Nucleus accumbens (tissue), 56 donors: ENCODE results near the gene KDM3B.
A peak's percentile ranks its signal among the peaks of the same experiment; 100 is the strongest.
"Not testable (repeated sequence)": the region's sequence is repeated elsewhere in the genome, so short reads cannot be mapped to it uniquely, and the experiment has no call there.

Experiments used
- DNase-seq, 56 donors: peaks; one replicate each; lab custom pipeline; 2025; lab: John Stamatoyannopoulos, UW

The KDM3B gene

DNA sequence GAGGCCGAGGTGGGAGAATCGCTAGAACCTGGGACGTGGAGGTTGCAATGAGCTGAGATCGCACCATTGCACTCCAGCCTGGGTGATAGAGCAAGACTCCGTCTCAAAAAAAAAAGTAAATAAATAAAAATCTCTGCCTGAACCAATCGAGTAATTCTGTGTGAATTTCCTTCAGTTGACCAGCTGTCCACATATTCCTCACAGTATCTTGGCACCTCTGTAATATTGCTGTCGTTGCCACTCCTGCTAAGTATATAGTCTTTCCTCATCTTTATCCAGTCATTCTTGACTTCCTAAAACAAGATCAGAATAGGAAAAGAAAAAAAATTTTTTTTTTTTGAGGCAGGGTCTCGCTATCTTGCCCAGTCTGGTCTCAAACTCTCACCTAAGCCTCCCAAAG lies 29.9 kb downstream of the KDM3B start:
- DNase-seq, result no peak

DNA sequence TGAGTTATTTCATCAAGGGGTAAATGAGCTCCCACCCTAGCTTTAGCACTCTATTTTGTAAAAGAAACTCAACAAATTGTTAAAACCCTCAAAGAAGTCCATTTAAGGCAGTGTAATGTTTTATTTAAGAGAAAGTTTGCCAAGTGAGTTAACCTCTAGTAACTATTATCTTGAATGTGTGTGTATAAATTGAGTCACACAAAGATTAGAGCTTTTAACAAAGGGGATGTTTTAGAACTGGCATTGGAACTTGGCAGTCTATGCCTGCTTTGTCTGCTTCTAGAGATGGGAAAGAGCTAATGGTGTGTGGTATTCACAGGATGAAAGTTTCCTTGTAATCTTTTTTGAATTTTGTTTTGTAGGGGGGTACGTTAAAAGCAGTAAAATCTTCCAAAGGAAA lies 33.2 kb downstream of the KDM3B start:
- DNase-seq, result no peak

DNA sequence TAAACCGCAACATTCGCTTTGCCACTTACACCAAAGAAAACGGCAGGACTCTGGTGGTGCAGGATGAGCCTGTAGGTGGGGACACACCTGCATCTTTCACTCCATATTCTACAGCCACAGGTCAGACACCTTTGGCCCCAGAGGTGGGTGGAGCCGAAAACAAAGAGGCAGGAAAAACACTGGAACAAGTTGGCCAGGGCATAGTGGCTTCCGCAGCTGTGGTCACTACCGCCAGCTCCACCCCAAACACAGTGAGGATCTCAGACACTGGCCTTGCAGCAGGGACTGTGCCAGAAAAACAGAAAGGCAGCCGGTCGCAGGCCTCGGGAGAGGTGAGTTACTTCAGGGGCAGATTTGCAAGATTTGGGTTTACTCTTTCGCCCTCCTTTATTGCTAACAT lies 33.8 kb downstream of the KDM3B start:
- DNase-seq, result peak in 18 of 56 donors; percentile 1 to 34 (median 14)

DNA sequence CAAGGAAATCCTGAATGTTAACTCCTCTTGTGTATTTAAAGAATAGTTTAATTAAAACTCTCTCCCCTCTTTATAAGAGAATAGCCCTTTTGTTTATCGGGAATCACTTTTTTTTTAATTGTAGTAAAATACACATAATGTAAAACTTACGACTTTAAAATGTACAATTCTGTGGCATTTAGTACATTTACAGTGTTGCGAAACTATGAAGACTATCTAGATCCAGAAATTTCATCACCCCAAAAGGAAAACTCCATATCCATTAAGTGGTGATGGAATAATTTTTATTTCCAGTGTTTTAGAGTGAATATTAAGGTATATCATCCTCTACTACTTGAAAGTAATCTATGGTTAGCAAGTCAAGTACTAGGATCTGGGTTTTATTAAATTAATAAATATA lies 36.8 kb downstream of the KDM3B start:
- no peak for DNase-seq

DNA sequence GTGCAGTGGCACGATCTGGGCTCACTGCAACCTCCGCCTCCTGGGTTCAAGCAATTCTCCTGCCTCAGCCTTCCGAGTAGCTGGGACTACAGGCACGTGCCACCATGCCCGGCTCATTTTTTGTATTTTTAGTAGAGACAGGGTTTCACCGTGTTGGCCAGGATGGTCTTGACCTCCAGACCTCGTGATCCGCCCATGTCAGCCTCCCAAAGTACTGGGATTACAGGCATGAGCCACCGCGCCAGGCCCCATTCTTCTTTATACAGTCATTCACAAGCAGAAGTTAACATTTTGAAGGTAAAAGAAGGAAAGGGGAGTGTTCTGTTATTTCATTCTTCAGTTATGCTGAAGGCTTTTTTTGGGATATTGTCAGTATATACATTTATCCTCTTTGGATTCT lies 37.4 kb downstream of the KDM3B start:
- DNase-seq, result not testable (repeated sequence)

DNA sequence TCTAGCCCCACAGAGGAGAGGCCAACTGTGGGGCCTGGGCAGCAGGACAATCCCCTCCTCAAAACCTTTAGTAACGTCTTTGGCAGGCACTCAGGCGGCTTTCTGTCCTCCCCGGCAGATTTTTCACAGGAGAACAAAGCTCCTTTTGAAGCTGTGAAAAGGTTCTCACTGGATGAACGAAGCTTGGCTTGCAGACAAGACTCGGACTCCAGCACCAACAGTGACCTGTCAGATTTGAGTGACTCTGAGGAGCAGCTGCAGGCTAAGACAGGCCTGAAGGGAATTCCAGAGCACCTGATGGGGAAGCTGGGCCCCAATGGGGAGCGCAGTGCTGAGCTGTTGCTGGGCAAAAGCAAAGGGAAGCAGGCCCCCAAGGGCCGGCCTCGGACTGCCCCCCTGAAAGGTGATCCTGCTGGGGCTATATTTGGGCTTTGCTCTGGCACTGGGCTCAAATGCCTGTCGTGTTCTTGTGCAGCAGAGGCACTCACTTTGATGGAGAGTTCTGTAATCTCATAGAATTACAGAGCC lies 39.4 kb downstream of the KDM3B start:
- DNase-seq, result peak in 54 of 56 donors; percentile 10 to 82 (median 54)

DNA sequence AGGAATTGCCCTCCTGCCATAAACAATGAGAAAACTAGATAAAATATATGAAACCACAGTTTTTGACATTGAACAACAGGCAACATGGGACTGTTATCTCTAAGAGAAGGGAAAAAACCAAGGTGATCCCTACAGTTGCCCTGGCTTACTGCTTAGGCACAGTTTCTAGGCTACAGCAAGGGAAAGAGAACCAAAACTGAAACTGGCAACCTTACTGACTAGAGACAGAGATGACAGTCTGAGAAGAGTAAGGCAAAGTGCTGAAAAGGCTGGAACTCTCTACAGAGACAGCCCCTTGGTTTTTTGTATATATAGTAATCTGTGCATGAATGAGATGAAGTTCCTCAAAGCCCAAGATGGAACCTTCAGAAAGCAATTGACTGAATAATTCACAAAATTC lies 50.2 kb downstream of the KDM3B start:
- DNase-seq, result no peak

DNA sequence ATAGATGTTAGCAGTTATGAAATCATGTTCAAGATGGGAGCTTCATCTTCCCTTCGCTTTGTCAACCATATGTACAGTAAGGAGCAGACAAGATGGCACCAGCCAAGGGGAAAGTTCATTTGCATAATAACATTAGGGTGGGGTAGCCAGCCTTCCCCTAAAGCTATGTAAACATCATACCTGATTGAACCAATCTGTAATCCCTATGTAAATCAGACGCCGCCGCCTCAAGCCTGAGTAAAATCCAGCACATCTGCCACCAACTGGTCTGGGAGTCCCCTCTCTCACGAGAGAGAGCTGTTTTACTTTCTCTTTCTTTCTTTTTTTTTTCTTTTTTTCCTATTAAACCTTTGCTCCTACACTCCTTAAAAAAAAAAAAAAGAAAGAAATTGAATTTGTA lies 55.5 kb downstream of the KDM3B start:
- DNase-seq, result no peak

DNA sequence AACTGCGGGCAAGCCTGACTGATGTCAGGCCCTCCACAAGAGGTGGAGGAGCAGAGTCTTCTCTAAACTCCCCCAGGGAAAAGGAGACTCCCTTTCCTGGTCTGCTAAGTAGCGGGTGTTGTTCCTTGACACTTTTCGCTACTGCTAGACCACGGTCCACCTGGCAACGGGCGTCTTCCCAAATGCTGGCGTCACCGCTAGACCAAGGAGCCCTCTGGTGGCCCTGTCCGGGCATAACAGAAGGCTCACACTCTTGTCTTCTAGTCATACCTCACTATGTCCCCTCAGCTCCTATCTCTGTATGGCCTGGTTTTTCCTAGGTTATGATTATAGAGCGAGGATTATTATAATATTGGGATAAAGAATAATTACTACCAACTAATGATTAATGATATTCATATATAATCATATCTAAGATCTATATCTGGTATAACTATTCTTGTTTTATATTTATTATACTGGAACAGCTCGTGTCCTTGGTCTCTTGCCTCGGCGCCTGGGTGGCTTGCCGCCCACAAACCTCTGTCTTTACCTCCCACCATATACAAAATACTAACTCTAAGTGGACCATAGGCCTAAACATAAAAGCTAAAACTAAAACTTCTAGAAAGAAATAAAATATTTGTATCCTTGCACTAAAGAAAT lies 58.6 kb downstream of the KDM3B start:
- peak in 35 of 56 donors; percentile 1 to 69 (median 11) for DNase-seq

DNA sequence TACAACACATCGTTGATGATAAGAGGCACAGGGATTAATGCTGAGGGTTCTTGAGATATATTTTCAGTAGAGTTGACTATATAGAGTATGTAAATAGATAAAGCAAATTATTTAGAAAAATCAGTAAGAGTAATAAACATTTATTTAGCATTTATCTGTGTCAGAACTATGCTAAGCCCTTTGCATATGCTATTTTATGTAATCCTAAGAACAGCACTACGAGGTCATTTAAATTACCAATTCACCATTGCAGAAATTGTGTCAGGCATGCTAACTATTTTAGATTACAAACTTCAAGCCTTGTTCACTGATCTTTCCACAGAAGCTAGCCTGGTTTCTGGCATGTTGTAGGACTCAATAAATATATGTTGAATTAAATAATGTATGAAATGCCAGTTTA lies 66.0 kb downstream of the KDM3B start:
- no peak for DNase-seq

DNA sequence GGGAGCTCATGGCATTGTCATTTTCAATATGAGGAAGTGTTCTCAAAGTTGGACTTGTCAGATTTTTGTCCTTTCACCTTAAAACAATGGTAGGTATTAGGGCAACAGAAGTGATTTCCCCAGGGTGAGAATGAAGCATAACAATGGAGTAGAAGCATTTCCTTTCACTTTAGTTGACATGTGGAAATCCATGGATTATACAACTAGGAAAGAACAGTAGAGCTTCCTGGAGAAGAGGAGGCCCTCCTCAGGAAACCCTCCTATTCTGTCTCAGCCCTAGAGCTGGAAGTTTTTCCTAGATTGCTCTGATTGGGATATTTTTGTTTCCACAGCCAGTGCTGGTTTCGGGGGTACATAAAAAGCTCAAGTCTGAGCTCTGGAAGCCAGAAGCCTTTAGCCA lies 72.6 kb downstream of the KDM3B start:
- DNase-seq, result no peak

DNA sequence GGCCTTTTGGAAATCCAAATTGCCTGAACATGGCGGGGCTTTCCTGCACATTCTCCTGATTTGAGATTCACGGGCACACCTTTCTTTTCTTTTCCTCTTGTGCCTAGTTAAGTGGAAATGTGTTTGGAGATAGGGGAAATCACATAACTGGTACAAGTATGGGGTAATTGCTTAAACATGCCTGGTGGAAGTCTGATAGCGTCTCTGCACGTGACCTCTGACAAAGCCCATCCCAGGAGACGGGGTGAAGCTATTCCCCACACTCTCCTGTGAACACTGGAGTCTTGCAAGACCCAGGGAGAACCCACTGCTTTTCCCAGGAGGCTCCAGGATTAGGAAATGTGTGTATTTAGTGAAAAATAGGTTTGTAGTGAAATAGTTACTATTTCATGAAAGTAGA lies 83.5 kb downstream of the KDM3B start:
- DNase-seq, result no peak

DNA sequence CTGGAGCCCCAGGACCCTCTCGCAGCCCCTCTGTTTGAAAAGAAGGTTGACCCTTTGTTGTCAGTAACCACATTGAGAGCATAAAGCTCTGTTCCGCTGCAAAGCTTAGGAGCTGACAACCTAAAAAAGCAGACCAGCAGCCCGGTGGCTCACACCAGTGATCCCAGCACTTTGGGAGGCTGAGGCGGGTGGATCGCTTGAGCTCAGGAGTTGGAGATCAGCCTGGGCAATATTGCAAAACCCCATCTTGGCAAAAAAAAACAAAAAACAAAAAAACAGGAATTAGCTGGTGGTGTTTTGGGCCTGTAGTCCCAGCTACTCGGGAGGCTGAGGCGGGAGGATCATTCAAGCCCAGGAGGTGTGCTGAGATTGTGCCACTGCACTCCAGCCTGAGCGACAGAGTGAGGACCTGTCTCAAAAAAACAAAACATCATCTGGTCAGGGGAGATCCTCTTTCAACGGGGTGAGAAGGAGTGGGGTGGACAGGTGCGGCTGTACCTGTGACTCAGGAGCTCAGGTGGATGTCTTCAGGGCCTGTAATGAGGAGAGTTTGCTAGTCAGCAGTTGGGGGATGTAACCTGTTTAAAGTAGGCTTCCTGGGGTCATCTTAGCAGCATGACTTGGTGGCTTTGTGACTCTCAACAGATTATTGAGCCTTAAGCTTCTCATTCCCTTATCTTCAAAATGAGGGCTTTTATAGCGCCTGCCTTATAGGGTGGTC lies 85.7 kb downstream of the KDM3B start:
- DNase-seq, result no peak

DNA sequence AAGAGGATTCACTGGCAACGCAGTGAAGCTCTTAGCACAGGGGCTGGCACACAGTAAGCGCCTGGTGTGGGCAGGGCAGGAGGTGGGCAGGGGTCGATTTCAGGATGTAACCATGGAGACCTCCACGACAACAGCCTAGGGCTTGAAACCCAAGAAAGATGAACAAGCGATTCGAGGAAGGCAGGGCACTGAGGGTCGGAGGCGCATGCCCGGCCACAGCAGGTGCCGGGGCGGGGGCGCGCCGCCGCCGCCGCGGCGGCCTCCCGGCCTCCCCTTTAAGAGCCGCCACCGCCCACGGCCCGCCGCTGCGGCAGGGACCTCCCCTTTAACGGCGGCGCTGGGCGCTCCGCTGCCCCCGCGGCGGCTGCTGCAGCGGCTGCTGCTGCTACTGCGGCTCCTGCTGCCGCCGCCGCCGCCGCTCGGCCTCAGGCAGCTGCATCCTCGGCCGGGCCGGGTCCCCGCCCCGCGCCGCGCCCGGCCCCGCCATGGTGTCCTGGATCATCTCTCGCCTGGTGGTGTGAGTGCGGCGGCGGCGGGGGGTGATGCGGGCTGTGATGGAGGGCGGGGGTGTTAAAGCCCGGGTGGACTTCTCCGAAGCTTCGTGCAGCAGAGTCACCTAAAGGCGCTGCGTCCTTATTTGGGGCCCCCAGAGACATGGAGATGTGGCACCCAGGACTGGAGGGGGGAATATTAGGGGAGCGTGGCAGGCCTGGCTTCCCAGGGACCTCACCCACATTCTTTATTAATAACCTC lies 86.4 kb downstream of the KDM3B start, which contains the start of gene REEP2:
Gene REEP2, plus strand, starts transcription at position 334 of the 753 bp plus-strand sequence. Its CDS starts 152 bp downstream, at position 486.
- peak in 25 of 56 donors; percentile 18 to 77 (median 46) for DNase-seq

DNA sequence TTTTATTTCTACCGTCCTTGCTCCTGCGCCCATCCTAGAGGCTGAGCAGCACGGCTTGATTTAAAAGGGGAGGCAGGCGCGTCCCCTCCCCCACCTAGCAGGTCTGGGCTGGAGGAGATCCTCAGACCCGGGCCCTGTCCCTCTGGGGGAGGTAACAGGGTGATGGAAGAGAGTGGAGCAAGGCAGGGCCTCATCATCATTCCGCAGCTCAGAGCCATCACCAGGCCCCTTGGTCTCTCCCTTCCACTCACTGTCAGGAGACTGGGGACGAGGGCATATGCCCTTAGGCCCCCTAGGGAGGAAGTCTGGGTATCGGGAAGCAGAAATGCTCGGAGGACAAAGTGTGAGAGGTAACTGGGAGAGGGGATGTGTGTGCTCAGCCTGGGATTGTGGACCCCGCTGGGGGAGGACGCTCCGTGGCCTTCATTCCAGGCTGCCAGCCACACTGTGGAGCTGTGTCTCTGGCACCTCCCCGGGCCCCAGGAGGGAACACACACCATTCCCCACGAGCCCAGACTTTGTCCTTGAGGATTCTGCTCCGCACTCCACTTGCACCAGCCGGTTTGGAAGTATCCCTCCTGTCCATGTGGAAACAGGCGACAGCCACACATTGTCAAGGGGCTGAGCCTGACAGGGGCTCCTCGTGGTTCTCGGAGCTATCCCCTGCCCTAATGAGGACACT lies 87.1 kb downstream of the KDM3B start:
- peak in 11 of 56 donors; percentile 13 to 52 (median 38) for DNase-seq

DNA sequence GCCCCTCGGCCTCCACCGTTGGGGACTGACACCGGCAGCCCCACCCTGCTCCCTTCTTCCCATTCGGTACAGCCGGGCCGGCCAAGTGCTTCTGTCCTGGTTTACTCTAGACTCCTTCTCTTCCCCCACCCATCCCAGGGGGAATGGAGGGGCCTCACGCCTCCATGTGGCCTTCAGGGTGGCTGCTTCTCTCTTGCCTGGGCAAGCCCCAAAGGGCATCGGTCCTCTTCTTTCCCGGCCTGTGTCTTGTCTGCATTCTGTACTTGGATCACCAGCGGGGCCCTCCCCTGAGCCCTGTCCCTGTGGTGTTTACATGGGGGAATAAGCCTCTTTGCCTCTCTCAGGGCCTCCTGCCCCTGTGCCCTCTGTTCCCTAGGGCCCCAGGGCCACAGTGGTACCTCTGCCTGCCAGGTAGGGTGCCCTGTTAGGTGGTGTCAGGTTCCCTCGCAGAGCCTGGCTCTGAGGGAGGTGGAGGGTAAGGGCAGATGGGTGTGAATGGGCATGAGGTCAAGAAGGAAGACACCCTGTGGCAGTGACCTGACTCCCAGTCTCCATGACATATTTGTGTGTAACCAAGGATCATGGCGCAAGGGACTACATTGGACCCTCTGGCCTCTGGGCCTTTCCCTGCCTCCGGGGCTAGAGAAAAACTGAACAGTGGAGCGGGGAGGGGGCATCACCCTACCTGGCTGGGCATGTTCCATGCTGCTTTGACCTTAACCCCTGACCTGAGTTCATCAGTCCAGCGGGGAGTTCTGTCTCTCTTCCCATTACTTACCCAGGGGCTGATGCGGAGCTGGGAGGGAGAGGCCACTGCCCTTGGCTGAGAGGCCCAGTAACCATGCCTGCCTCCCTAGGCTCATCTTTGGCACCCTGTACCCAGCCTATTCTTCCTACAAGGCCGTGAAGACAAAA lies 87.9 kb downstream of the KDM3B start:
- DNase-seq, result no peak

DNA sequence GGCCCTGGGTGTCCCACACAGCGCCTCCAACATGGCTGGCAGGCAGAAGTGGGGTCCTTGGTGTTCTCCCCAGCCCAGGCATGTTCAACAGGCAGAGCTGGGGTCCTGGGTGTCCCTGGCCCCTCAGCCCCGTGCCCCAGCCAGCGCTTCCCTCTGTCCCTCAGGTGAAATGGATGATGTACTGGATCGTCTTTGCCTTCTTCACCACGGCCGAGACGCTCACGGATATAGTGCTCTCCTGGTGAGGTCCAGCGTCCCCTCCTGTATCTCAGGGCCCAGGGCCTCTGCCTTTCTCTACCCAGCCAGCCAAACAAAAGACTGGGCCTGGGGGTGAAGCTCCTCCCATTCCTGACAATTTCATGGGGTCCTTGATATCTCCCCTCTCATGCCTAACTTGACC lies 88.7 kb downstream of the KDM3B start:
- no peak for DNase-seq

DNA sequence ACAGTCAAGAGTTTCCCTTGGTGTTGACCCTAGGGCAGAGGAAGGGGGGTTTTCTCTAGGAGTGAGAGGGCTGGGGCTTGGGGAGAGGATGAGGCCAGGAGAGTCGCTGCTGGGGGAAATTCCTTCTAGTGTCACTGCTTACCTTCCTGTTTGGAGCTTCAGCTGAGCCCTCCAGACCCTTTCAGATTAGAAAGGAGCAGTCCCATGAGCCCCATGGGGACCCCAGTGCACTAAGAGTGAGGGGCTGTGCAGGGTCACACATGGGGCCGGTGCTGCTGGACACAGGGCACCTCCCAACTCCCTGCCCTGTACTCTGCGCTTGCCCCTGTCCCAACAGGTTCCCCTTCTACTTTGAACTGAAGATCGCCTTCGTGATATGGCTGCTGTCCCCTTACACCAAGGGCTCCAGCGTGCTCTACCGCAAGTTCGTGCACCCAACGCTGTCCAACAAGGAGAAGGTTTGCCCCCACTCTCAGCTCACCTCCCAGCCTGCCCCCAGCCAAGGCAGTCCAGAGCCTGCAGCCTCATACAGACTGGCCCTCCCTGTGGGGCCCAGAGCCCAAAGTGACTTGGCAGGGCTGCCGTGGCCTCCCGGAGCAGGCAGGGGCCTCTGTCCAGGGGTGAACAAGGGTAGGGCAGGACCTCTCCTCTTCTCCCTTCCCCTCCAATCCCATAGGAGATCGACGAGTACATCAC lies 91.7 kb downstream of the KDM3B start:
- DNase-seq, result no peak
